ENCODE data around the gene GTF3C4.

Gene GTF3C4

DNA sequence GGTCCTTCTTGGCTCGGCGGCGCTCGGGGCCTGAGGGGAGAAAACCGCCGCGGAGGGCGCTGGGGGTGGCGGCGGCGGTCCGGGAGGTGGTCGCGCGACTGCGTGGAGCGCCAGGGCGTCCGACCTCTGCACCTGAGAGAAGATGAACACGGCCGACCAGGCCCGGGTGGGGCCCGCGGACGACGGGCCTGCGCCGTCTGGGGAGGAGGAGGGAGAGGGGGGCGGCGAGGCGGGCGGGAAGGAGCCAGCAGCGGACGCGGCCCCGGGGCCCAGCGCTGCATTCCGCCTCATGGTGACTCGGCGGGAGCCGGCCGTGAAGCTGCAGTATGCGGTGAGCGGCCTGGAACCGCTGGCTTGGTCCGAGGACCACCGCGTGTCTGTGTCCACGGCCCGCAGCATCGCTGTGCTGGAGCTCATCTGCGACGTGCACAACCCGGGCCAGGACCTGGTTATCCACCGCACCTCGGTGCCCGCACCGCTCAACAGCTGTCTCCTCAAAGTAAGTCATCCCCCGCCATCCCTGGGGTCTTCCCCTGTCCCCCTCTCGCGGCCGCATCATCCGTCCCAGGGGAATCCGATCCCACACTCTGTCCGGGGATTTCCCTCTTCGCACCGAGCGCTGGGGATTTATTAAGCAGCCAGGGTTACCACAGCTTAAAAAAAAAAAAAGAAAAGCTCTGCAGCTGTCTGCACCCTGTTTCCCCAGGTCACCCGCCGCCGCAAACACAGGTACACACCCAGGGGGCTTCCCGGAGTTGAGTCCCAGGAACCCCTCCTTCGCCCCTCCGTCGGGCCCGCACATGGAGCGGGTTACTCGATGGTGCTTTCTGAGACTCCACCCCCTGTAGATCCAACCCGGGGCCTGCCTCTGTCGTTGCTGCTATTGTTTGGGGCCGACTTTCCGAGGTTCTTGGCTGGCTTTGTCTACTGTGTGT is at the start of gene GTF3C4:
TSS of gene GTF3C4 (plus strand) at position 8 of the 935 bp plus-strand sequence. CDS start at position 143, 135 bp downstream.
- peak; percentile 89 for DNase-seq (ENCODE audit: low spot score)

- DNase-seq (ENCODE audit: low spot score), result no peak
Measured at GRCh38 chr9:132622159-132622558, 48.1 kb upstream of the GTF3C4 start.

DNA sequence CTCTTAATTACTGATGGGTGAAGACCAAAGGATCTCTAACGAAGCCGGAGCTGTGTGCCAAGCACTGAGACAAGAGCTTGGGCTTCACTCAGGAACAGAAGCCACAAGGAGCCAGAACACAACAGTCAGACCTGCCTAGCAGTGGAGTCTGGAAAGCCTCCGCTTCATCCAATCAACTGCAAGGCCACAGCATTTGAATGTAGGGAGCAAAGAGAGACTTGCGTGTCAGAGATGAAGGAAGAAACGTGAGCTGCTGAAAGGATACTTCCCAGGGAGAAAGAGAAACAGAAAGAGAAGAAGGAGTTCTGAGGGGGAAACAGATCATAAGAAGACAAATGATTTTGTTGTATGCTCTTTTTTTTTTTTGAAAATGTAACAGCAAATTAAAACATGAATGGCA is 44.0 kb upstream of the GTF3C4 start:
- no peak for DNase-seq (ENCODE audit: low spot score)

GRCh38 chr9:132627106-132627505 is 43.2 kb upstream of the GTF3C4 start:
- no peak for DNase-seq (ENCODE audit: low spot score)

DNA sequence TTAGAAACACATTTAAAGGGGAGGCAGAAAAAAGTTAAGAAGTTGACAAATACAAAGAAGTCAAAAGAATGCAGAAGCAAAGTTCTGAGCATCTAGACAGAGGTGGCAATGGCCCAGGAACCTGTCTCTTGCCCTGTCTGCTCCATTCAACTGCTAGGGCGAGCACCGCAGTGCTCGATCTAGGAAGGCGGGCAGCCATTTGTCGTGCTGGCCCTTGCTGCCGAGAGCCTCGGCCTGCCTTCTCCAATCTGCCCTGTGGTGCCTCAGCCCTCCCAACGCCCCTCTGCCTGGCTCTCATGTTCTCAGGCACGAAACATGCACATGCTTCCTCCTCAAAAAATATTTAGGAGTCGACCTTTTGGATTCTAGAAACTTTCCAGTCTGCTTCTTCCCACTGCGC is 42.7 kb upstream of the GTF3C4 start:
- DNase-seq (ENCODE audit: low spot score), result no peak

- DNase-seq (ENCODE audit: low spot score), result no peak
Measured at GRCh38 chr9:132628746-132629145, 41.5 kb upstream of the GTF3C4 start.

GRCh38 chr9:132630116-132630515 is 40.1 kb upstream of the GTF3C4 start:
- DNase-seq (ENCODE audit: low spot score), result no peak

DNA sequence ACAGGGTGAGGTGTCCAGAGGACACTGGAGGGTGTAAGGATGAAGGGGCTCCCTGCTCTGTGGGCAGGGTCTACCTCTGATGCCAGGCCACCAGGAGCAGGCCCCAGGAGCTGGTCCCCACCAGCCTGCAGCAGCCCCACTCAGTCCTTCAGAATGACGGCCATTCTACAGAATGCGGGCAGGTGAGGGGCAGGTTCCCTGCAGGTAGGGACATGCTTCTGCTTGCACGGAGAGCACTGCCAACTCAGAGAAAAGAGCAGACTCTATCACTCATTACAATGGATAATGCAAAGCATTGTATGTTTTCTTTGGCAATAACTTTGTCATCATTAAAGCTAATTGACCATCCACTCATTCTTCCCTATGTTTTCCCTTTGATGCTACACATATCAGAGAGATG is 39.5 kb upstream of the GTF3C4 start:
- no peak for DNase-seq (ENCODE audit: low spot score)

- DNase-seq (ENCODE audit: low spot score), result no peak
Measured at GRCh38 chr9:132631280-132631679, 39.0 kb upstream of the GTF3C4 start.

- DNase-seq (ENCODE audit: low spot score), result no peak
Measured at GRCh38 chr9:132631685-132632084, 38.6 kb upstream of the GTF3C4 start.

DNA sequence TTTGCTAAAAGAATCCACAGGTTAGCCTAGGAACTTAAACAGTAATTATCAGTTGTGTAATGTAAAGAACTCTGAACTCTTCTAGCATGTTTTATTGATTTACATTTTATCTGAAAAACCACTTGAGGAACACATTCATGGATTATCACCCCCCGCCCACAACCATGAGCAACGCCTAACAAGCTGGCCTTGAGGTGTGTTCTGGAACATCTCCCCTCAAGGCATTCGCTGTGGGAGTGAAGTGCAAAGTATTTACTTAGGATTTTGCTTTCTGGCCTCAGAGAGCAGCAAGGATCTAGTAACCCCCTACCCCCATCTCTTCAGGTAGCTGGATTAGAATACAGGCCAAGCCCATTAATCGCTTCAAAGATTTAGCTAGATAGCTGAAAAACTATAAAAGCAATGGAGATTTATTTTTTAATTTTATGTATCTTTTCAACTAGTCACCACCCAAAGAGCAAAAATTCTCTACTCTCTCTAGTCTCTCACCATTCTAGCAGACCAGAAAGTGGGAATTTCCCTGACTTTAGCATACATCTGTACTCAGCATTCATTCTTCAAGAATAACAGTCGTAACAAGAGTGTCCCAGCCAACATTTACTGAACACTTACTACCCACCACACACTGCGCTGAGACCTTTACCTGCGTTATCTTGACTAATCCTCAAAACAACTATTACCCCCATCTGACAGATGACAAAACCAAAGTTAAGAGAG is 37.7 kb upstream of the GTF3C4 start:
- DNase-seq (ENCODE audit: low spot score), result no peak

DNA sequence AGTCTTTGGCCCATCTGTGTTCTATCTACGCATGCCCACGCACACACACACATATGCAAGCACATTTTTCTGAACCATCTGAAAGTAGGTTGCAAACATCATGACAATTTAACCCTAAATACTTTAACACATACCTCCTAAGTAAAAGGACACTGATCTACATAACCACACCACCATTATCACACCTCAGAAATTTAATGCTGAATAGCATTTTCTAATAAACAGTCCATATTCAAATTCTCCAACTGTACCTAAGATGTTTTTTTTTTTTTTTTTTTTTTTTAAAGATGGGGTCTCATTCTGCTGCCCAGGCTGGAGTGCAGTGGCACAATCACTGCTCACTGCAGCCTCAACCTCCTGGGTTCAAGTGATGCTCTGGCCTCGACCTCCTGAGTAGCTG is 35.9 kb upstream of the GTF3C4 start:
- DNase-seq (ENCODE audit: low spot score), result no peak

DNA sequence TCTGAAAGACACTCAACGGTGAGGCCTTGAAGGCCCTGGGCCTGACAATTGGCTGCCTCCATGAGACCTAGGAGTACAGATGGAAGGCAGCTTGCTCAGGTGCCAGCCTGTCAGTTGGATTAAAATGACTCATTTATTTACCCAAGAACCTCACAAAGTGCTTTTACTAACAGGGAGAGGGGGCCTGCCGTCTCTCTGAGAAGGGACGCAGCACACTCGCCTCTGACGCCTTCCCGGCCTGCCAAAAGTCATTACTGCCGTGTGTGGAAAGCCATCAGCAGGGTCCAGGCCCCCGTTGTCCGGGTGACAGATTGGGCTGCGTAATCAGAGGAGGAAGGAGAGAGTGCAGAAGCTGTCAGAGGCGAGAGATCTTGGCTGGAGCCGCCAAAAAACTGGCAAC is 32.9 kb upstream of the GTF3C4 start:
- DNase-seq (ENCODE audit: low spot score), result no peak

- DNase-seq (ENCODE audit: low spot score), result no peak
Measured at GRCh38 chr9:132637801-132638200, 32.5 kb upstream of the GTF3C4 start.

DNA sequence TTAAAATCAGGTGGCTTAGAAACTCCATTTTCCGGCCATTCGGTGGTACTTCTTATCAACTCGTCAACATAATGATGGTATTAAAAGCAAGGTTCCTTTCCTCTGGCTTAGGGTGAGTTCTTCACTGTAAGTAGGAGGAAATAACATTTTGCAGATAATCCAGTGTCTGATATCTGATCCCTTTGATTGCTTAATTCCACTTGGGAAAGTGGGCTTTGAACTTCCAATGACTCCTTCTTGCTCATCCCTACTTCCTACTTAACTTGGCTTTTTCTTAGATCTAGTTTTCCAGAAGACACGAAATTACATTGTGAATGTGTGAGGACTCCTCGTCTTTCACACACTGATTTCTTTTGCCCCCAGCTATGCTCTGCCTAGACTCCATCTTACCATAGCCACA is 32.0 kb upstream of the GTF3C4 start:
- DNase-seq (ENCODE audit: low spot score), result no peak

DNA sequence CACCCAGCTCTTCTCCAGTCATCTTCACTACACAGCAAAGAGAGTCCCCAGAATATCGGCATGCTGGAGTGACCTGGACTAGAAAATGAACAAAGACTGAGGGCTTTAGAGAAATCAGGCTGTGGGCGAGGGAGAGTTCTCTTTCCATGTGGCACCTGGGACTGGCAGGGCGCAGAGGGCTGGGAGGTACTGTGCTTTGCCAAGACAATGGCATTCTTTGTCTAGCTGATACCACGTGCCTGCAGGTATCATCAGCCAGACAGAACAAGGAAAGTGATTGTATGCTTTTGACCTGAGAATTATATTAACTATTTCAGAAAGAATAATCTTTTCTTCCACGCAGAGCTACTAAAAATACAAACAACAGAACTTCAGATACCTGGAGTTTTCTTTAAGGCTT is 30.9 kb upstream of the GTF3C4 start:
- no peak for DNase-seq (ENCODE audit: low spot score)

DNA sequence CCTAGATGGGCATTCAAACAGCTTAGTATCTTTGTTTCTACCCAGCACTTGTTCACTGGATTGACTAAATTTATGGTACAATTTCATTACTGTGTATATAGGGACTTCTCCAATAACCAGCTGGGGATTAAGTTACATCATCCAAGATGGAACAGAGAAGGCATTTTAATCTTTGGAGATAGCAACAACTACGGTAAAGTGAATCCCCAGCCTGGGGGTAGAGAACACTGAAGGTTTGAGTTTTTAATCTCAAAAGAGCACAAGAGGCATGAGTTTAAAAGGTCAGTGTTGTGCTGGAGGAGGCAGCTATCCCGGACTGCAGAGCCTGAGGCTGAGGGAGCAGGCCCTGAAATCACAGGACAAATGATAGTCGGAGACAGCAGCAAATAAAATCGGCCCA is 29.0 kb upstream of the GTF3C4 start:
- no peak for DNase-seq (ENCODE audit: low spot score)

- DNase-seq (ENCODE audit: low spot score), result peak; percentile 16
Measured at GRCh38 chr9:132644251-132644650, 26.0 kb upstream of the GTF3C4 start.

GRCh38 chr9:132645306-132645705 is 25.0 kb upstream of the GTF3C4 start:
- no peak for DNase-seq (ENCODE audit: low spot score)

- DNase-seq (ENCODE audit: low spot score), result no peak
Measured at GRCh38 chr9:132645711-132646110, 24.6 kb upstream of the GTF3C4 start.

- DNase-seq (ENCODE audit: low spot score), result no peak
Measured at GRCh38 chr9:132646726-132647125, 23.5 kb upstream of the GTF3C4 start.

DNA sequence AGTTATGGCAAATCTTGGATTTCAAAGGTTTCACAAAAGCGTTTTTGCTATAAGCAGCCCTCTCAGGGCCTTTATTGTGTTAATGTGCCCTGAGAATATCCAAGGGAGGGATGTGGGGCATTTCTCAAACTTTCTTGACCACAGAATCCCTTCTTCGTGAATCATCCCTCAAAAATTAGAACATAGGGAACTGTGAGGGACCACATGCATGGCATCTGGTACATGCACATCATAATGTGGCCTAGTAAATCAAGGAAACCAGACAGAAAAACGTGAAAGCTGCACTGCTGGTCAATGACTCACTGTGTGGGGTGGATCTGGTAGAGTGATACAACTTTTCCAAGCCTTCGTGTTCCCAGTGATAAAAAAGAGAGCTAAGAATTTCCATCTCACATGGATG is 22.9 kb upstream of the GTF3C4 start:
- DNase-seq (ENCODE audit: low spot score), result no peak

GRCh38 chr9:132647806-132648205 is 22.5 kb upstream of the GTF3C4 start:
- no peak for DNase-seq (ENCODE audit: low spot score)

All from germinal center (tissue), 1 donor.